HG02610 (cell line): ENCODE measurements around the gene MINK1.
"Not testable (repeated sequence)": the region's sequence is repeated elsewhere in the genome, so short reads cannot be mapped to it uniquely, and the experiment has no call there.

ENCODE experiments used
- ATAC-seq: cut with Tn5 transposase; IDR thresholded peaks from one replicate; pipeline ENCODE4 v1.9.1; 2021; ENCODE audit warnings: mild to moderate bottlenecking, moderate library complexity; ENCODE audit not compliant: unreplicated experiment

The MINK1 gene

DNA sequence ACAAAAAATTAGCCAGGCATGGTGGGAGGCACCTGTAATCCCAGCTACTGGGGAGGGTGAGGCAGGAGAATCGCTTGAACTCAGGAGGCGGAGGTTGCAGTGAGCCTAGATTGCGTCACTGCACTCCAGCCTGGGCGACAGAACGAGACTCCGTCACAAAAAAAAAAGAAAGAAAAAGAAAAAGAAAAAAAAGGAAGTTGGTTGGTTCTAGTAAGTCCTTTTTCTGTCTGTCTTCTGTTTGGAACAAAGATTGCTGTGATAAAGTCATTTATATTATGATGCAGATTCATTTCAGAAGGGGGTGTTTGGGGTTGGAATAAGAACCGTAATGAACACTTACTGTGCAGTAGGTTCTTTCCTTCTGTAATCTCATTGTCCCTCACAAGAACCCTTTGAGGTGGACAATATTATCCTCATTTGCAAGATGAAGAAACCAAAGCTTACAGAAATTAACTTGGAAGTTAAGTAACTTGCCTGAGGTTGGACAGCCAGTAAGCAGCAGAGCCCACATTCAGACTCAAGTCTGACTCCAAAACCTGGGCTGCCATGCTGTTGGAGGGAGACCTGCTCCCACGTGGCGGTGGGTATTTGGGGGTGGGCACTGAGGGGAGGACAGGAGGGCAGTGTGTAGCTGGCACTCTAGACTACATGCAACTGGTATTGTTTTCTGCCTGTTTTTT is 10.3 kb downstream of the MINK1 start:
- no peak for ATAC-seq

DNA sequence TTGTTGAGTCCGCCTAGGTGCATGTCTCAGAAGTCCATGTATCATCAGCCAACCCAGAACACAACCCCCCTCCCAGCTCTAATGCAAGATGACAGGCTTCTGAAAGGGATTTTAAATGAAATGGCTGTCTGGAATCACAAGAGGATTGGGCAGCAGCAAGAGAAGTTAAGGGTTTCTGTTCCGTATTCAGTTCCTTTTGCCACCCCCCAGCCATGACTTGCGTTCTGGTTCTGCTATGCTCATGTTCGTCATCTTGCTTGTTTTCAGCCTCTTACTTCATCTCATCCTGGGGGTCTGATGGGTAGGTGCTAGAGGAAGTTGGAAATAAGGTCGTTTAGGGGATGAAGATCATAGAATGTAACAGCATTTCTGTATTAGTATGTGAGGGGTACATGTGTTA is 12.0 kb downstream of the MINK1 start:
- ATAC-seq: no peak

DNA sequence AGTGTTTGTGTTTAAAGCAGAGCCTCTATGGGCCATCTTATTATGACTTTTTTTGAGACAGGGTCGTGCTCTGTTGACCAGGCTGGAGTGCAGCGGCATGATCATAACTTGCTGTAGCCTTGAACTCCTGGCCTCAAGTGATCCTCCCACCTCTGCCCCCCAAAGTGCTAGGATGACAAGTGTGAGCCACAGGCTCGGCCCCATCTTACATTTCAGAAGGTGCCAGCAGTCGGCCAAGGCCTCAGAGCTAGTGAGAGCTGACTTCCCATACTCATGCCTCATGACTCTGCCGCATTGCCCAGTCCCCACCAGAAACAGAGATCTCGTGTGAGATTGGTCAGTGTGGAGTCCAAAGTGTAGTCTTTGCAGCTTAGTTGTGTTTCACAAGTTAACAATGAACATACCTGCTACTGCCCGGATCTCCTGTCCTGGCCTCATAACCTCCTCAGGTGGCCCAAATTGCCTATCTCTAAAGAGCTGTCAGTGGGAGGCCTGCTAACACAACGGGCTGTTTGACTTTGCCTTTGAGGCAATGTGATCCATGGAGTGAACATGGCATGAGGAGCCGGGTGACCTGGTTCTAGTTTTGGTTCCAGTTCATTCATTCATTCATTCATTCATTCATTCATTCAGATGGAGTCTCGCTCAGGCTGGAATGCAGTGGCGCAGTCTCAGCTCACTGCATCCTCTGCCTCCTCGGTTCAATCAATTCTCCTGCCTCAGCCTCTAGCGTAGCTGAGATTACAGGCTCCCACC is 13.7 kb downstream of the MINK1 start:
- no peak for ATAC-seq

DNA sequence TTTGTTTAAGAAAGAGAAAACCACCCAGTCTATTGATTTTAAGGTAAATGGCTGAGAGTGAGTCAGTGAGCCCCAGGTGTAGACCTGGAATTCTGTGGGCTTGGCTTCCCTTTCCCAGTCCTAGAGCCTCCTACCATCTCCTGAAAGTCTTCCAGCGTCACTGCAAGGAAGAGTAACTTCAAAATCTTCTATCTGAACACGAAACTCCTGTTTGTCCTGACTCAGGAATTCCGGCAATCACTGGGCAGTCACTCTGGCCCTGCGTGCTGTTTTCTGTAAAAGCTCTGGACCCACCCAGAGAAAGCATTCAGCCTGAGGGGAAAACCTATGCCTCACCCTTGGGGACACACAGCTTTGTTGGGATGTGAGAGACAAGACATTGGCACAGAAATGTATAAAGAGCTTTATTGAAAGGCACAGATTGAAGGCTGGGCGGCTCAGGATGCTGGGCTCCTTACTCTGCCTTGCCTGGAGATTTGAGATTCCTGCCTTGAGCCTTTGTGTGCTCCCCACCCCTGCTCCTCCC is 15.9 kb downstream of the MINK1 start:
- no peak for ATAC-seq

DNA sequence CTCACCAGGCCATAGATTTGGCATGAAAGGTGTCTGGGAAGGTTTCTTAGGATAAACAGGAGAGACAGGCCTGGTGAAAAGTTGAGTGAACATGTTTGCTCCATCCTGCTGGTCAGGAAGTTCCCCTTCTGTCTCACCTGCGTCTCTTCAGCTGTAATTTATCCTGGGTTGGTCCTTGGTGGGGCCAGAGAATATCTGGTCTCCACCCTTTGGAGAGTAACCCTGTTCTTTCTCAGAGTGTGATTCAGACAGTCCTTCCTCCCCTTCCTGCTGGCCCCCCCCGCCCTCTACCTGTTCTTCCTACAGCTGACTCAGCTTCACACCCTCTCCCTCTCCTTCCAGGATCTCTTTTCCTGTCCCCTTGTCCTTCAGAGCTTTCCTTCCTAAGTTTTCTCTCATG is 17.1 kb downstream of the MINK1 start:
- ATAC-seq: no peak

DNA sequence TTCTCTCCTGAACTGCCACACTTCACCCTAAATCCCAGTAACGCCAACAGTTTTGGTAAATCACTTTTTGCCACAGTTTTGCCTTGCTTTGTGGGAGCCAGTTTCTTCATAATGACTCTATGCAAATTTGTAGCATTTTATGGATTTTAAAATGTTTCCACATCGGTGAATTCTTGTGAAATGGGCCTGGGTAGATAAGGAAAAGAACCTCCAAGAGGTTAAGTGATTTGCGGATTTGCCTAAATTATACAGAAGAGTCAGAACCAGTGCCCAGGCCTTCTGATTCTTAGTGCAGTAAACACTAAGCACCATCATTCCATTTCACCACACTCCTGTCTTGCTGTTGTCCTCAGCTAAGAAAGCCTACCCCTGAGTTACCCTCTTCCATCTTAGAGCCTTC is 17.9 kb downstream of the MINK1 start:
- no peak for ATAC-seq

DNA sequence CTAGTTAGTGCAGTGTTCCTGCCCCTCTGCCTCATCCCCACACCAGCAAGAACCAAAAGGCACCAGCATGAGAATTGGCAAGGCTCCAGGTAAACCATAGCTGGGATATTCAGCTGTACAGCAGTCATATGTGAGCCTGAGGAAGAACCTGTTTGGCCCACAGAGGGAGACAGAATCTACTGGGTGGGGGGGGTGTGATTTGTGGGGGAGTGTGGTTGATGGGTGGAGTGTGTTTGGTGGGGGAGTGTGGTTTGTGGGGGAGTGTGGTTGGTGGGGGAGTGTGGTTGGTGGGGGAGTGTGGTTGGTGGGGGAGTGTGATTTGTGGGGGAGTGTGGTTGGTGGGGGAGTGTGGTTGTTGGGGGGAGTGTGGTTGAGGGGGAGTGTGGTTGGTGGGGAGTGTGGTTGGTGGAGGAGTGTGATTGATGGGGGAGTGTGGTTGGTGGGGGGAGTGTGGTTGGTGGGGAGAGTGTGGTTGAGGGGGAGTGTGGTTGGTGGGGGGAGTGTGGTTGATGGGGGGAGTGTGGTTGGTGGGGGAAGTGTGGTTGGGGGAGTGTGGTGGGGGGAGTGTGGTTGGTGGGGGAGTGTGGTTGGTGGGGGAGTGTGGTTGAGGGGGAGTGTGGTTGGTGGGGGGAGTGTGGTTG is 19.5 kb downstream of the MINK1 start:
- ATAC-seq: no peak

DNA sequence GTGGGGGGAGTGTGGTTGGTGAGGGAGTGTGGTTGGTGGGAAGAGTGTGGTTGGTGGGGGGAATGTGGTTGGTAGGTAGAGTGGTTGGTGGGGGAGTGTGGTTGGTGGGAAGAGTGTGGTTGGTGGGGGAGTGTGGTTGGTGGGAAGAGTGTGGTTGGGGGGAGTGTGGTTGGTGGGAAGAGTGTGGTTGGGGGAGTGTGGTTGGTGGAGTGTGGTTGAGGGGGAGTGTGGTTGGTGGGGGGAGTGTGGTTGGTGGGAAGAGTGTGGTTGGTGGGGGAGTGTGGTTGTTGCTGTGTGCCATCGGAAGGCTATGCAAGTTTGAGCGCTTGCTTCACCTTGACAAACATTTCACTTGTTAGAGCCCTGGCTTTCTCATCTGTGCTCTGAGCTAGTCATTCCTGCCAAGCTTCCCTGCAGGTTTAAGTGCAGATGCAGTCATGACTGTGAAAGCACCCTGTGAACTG is 20.1 kb downstream of the MINK1 start:
- ATAC-seq: no peak

DNA sequence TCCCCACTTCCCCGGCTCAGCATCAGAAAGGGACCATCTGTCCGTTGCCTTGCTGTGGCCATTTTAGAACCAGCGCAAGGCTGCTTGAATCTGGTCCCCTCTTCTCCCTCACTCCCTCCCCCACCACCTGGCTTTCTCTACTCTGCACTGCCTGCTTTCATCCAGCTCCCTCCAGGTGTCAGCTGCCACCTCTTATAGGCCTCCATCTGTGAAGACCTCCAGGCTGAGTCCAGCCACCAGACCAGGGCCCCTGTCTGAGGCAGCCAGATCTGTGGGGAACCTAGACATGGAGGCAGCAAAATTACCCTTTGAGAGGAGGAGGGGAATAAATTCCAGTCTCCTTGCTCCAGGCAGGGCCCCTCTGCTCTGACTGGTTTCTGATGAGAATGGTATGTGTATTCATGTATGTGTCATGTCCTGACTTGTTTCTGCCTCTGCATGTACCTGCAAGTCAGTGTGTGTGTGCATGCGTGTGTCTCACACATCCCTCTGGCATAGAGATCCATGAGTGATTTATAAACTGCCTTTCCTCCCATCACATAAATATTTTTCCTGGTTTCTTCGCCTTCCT is 21.1 kb downstream of the MINK1 start:
- no peak for ATAC-seq

DNA sequence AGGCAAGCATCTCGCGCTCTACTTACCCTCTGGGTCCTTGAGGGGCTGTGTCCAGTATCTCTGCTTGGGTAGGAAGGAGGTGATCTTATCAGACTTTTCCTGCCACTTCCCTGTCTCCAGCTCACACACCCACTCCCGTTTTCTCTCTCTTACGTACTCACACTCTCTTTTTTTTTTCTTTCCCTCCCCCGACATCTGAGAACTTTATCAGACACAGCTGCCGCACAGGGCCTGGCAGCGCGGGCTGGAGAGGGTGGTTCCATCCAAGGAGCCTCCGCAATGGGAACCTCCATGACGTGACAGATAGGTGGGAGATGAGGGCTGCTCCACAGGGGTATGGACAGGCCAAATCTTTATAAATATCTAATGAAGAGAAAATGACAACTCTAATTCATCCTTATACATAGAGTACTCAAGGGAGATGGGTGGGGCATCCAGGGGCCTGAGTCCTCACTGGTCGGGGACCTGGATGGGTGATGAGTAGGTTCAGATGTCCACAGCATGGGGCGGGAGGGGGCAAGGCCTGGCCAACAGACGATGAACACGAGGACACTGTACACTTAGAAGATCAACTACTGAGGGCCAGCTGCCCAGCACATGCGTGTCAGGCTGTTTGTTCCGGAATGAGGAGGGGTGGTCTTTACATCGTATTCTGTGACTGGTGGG is 23.3 kb downstream of the MINK1 start:
- ATAC-seq: no peak

DNA sequence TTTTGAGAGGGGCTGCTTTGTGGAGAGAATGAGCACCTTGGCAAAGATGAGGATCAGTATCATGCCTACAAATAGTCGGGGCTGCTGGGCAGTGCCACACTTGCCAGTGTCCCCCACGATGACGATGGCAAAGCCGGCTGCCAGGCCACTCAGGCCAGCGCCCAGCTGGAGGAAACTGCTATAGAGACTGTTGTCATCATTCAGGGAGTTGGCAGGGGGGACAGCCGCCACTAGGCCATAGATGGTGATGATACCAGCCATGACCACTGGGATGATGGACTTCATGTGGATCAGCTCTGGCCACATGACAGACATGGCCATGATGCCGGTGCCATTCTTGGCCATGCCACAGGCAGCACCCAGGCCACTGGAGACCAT is 23.8 kb downstream of the MINK1 start:
- ATAC-seq: no peak

DNA sequence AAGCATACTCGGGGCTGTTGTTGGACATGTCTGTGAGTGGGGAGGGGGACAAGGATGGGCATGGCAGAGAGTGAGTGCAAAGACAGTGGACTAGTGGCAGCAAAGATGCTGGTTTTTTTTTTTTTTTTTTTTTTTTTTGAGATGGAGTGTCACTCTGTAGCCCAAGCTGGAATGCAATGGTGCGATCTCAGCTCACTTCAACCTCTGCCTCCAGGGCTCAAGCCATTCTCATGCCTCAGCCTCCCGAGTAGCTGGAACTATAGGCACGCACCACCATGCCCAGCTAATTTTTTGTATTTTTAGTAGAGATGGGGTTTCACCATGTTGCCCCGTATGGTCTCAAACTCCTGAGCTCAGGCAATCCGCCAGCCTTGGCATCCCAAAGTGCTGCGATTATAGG is 24.2 kb downstream of the MINK1 start:
- not testable (repeated sequence) for ATAC-seq

DNA sequence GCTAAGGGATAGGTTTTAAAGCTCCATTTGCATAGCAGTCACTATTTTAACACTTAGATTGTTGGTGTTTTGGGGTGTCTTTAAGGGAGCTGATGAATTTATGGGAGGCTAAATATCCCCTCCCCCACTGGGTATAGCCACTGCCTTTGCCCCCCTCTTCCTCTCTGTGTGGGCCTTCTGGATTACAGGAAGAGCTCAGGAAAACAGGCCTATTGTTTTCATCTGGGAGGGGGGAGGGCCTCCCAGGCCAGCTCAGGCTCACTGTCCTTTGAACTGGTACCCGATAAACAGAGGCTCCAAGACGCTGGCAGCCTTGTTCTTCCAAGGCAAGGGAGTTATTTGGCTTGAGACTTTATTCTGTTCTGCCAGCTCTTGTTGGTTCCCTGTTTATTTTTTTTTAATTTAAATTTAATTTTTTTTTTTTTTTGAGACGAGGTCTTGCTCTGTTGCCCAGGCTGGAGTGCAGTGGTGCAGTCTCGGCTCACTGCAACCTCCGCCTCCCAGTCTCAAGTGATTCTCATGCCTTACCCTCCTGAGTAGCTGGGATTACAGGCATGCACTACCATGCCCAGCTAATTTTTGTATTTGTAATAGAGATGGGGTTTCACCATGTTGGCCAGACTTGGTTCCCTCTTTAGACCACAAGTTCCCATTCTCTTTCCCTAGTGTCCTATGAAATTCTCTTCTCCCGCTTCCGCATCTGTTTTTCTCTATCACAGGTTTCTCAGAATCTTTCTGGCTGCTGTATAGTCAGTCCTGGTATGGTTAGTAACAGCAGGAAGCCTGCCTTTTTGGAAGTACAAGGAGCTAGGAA is 25.1 kb downstream of the MINK1 start:
- ATAC-seq: no peak

DNA sequence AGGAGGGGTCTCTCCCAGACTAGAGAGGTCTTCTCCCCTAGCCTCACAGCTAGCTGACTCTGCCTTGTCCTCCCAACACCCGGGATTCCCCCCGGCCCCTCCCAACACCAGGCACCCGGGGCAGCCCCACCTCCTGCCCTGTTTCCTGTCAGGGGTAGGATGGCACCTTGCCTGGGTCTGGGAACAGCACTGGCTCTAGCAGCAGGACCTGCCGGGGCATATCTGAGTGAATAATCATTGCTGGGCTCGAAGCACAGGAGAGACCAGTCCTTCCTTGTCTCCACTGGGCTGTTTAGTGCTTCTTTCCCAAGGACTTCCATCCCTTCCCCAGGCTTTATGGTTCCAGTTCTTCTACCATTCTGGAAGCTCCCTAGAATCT is 25.7 kb downstream of the MINK1 start:
- no peak for ATAC-seq

DNA sequence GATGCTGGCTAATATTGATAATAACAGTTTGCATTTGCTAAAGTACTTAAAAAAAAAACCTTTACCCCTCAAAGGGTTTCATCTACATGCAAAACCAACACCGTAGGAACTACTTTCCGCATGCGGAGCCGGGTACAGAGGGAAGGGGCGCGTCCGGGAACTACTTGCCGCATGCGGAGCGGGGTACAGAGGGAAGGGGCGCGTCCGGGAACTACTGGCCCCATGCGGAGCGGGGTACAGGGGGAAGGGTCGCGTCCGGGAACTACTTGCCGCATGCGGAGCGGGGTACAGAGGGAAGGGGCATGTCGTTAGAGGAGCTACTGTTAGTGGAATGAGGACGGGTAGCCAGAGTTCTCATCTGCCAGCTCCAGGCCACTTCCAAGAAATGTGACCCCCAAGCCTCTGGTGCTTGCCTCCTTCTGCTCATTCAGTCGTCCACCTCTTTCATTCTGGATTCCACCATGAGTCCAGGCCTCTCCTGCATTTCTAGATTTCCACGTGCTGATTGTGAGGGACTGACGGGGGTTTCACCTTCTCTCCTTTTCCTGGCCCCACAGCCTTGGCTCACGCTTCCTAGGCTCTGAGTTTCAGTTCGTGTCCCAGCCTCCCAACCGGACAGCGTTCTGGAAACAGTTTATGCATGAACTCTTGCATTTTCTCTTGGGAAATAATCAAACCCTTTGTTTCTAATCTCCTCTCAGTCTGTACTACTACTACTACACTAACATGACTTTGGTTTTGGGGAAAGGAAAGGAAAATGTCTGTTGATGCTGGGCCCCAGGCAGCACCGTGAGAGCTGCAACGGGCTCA is 26.9 kb downstream of the MINK1 start:
- no peak for ATAC-seq

DNA sequence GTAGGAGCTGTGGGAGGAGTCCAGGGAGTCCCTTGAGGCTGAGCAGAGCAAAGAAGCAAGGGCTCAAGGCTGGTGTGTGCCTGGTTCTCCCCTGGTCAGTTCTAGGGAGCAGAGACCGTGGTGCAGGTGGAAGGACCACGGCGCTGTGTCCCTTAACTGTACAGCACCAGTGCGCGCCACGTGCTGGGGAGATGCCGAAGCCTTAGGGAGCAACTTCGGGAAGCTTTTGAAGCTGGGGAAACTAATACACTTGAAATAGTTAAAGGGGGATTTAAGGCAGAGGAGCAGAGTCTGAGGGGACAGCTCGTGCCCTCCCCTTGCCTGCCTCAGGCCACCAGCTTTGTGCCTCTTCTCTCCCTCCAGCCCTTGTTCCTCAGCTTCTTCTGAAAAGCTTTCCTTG is 27.5 kb downstream of the MINK1 start:
- no peak for ATAC-seq

DNA sequence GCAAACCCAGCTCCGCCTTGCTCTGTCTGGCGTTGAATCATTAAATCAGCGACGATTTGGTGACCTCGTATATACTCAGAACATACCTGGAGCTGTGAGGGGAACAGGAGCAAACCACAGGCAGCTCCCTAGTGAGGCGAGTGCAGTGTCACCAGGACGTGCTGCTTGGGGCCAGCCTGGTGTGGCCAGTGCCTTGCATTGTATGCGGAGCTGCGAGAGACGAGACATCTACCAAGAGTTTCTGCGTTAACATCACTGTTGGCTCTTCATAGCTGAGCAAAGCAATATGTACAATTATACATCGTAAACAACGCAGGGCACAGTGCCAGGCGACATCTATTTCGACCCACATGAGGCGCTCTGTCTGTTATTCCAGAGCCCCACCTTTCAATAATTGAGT is 27.9 kb downstream of the MINK1 start:
- ATAC-seq: no peak

DNA sequence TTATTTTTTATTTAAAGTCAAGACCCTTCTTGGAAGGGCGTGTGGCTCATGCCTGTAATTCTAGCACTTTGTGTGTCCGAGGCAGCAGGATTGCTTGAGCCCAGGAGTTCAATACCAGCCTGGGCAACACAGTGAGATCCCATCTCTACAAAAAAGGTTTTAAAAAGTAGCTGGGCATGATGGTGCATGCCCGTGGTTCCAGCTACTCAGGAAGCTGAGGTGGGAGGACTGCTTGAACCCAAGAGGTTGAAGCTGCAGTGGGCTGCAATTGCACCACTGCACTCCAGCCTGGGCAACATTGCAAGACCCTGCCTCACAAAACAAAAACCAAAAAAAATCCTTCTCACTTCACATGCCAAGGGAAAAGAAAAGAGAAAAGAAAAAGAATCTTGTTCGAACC is 29.6 kb downstream of the MINK1 start:
- ATAC-seq: no peak

DNA sequence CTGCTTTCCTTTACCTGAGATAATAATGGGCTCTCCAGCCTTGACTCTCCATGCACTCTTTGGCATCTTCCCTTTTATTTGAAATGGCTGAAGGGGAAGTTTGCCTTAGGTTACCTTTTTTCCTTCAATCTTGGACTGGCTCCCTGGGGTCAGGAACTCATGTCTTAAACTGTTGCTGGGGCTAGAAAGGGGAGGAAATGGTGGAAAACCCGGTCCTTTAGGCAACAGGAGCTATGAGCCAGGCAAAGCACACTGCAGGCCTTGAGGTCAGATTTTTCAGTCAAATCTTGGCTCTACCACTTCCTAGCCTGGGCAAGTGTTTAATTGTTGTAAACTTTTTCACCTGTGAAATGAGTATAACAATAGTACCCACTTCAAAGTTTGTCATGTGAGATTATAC is 30.2 kb downstream of the MINK1 start:
- no peak for ATAC-seq
